Measurements from ENCODE around the gene MTCL3.

Gene MTCL3

DNA sequence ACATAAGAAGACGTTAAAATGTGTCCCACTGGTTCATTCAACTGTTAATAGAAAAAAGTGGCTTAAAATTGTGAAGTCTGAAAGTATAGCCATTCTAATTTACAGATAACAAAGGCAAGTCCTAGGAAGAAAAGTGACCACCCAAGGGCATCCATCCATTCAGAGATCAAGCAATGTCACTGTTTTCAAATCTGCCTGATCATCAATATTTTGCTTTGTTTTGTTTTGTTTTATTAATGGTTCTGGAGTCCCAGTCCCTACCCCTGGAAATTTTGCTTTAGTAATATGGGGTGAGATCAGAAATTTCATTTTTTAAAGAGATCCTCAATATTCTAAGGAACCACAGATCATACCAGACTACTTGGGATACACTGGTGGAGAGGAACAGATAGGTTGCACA, 77.3 kb downstream of the MTCL3 start:
- intact Hi-C loops (cut with DNase I) = no loop called here
- no peak for ATAC-seq
- no peaks in the 10 kb centered on the region for H3K27me3 ChIP-seq
- WGBS, 4 donors = 71 to 79% (median 75%) methylated on average over 1 of the region's 1 CpG
- no peaks in the 10 kb centered on the region for H3K4me1 ChIP-seq
- DNase-seq = no peak
- H3K27ac ChIP-seq = no peak overlapping the region
- TF ChIP-seq, protein P1, sequence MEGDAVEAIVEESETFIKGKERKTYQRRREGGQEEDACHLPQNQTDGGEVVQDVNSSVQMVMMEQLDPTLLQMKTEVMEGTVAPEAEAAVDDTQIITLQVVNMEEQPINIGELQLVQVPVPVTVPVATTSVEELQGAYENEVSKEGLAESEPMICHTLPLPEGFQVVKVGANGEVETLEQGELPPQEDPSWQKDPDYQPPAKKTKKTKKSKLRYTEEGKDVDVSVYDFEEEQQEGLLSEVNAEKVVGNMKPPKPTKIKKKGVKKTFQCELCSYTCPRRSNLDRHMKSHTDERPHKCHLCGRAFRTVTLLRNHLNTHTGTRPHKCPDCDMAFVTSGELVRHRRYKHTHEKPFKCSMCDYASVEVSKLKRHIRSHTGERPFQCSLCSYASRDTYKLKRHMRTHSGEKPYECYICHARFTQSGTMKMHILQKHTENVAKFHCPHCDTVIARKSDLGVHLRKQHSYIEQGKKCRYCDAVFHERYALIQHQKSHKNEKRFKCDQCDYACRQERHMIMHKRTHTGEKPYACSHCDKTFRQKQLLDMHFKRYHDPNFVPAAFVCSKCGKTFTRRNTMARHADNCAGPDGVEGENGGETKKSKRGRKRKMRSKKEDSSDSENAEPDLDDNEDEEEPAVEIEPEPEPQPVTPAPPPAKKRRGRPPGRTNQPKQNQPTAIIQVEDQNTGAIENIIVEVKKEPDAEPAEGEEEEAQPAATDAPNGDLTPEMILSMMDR (IDR thresholded peaks at IDR 0.05) = no peak
- no peak for TF ChIP-seq POLR2A (IDR thresholded peaks at IDR 0.05)
- no peak overlapping the region for H3K4me3 ChIP-seq
- no peaks in the 10 kb centered on the region for H3K9me3 ChIP-seq
- peaks cover 0 to 12% (median 0%) of the 10 kb centered on the region in 9 donors for H3K36me3 ChIP-seq

DNA sequence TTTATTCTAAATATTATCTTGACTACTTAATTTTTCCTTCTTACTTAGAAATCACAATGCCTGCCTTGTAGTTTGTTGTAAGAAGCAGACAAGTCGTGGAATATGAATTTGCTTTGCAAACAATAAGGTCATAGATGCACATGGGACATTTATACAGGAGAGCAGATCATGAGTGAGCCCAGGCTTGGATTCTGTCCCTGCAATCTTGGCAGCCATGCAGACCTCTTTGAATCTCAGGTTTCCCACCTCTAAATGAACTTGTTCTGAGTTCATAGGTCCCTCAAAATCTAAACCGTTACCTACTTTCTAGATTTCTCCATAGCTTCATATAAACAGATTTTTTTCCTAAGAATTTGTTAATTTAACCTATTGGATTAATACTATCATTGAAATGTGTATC, 79.4 kb downstream of the MTCL3 start:
- H3K9me3 ChIP-seq = no peaks in the 10 kb centered on the region

DNA sequence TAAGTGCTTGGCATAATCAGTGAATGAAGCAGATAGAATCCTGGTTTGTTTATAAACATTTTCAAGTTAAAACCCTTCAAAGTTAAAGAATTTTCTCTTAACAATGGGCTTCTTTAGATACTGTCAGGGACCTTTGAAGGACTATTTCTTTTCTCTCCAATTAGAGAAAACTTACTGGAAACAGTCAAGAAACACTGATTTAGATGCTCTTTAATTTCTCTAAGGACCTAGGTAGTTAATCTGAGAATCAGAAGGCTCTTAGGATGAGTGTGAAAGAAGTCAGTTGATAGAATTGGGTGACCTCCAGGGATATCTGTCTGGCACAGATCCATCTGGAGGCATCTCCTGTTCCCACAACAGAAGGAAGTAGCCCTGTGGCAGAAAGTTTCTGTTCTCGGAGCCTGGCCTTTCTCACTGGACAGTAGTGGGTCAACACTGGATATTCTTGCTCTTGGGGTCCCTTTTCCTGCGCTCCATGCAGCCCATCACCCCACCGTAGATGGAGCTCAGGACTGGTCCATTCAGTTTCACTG, 82.5 kb downstream of the MTCL3 start:
- no peaks in the 10 kb centered on the region for H3K27me3 ChIP-seq
- no peak overlapping the region for H3K27ac ChIP-seq
- DNase-seq (no peak), ATAC-seq (peak in 1 of 4 donors; percentile 30)
- no peaks in the 10 kb centered on the region for H3K36me3 ChIP-seq
- TF ChIP-seq POLR2A (IDR thresholded peaks at IDR 0.05) = no peak
- TF ChIP-seq, protein P1 (IDR thresholded peaks at IDR 0.05) = no peak
- no peaks in the 10 kb centered on the region for H3K4me1 ChIP-seq
- intact Hi-C loops (cut with DNase I) = no loop called here
- H3K9me3 ChIP-seq = no peaks in the 10 kb centered on the region
- no peak overlapping the region for H3K4me3 ChIP-seq
- 63 to 68% (median 65%) methylated on average over 3 of the region's 3 CpGs for WGBS, 4 donors

More for the DNA sequence above, 79.4 kb downstream of the MTCL3 start:
- TF ChIP-seq, protein P1 (IDR thresholded peaks at IDR 0.05) = no peak
- TF ChIP-seq POLR2A (IDR thresholded peaks at IDR 0.05) = no peak
- intact Hi-C loops (cut with DNase I) = no loop called here
- no peak for ATAC-seq
- no peak for DNase-seq
- no peak overlapping the region for H3K27ac ChIP-seq
- H3K4me1 ChIP-seq = no peaks in the 10 kb centered on the region
- no peak overlapping the region for H3K4me3 ChIP-seq
- 32 to 59% (median 49%) methylated on average over 2 of the region's 2 CpGs for WGBS, 4 donors
- H3K27me3 ChIP-seq = no peaks in the 10 kb centered on the region
- H3K36me3 ChIP-seq = peaks cover 0 to 3% (median 0%) of the 10 kb centered on the region in 9 donors

DNA sequence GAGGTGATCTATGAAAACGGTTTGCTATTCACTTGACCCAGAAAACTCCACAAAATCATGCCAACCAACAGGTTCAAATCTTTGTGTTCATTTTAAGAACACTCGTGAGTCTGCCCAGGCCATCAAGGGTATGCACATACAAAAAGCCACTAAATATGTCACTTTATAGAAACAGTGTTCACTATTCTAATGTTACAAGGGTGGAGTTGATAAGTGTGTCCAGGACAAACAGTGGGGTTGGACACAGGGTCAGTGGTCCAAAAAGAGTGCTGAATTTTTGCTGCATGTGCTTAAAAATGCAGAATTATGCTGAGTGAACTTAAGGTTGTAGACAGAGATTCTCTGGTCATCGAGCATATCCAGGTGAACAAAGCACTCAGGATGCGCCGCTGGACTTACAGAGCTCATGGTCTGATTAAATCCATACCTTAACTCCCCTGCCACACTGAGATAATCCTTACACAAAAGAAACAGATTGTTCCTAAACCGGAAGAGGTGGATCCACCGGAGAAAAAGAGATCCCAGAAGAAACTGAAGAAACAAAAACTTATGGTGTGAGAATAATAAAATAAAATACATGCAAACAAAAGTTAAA, 83.4 kb downstream of the MTCL3 start:
- Histone ChIP-seq H3K4me3 (no peak overlapping the region), H3K4me1 (no peaks in the 10 kb centered on the region), H3K9me3 (peaks cover 0 to 6% (median 0%) of the 10 kb centered on the region in 12 donors), H3K27me3 (no peaks in the 10 kb centered on the region), H3K27ac (no peak overlapping the region), H3K36me3 (no peaks in the 10 kb centered on the region)
- 77 to 81% (median 78%) methylated on average over 7 of the region's 7 CpGs for WGBS, 4 donors
- TF ChIP-seq, protein P1 (IDR thresholded peaks at IDR 0.05) = no peak
- no peak for TF ChIP-seq POLR2A (IDR thresholded peaks at IDR 0.05)
- ATAC-seq (no peak), DNase-seq (no peak)
- intact Hi-C loops (cut with DNase I) = no loop called here

All from heart left ventricle (tissue), 16 donors.